SU-DHL-6 (cell line): Measurements from ENCODE around the gene MIEF1.

Experiments
- CTCF ChIP-seq: fragments of 200-600 bp; sonication (generic); IDR thresholded peaks from one replicate; pipeline ENCODE4 v1.5.1; 2017; ENCODE audit warnings: antibody characterized with exemption, mild to moderate bottlenecking, low read length, moderate library complexity; ENCODE audit not compliant: insufficient read depth, poor library complexity, severe bottlenecking
- EZH2phosphoT487 ChIP-seq: fragments of 200-600 bp; sonication (generic), shearing (Covaris generic); conservative IDR thresholded peaks from 2 replicates; pipeline ENCODE4 v1.6.1; 2018; ENCODE audit warnings: mild to moderate bottlenecking, antibody characterized with exemption, low read length, moderate library complexity, mixed read lengths

GRCh38 chr22:39524089-39524752, 22.1 kb downstream of the MIEF1 start:
- TF ChIP-seq CTCF, result no peak
- no peak for TF ChIP-seq EZH2phosphoT487
